RWPE2 (cell line): Measurements from ENCODE around the gene KAZN.

Experiments used
- ATAC-seq: fragments of 200-7000 bp; cut with Tn5 transposase; 3 replicates; pipeline ENCODE4 v1.9.1; 2021; ENCODE audit warnings: low read depth
- DNase-seq: peaks from one replicate; pipeline ENCODE4 v3.0.0-alpha.2; 2020; ENCODE audit warnings: low spot score
- H3K27ac ChIP-seq: fragments of 450-650 bp; 2 replicates; pipeline ENCODE4 v1.5.1; 2017; ENCODE audit warnings: mild to moderate bottlenecking; ENCODE audit not compliant: poor library complexity, severe bottlenecking
- H3K27me3 ChIP-seq: fragments of 250-450 bp; sonication (Bioruptor Pico); 2 replicates; pipeline ENCODE4 v1.5.1; 2021; ENCODE audit warnings: mild to moderate bottlenecking, moderate library complexity; ENCODE audit not compliant: insufficient read depth, poor library complexity, severe bottlenecking
- H3K36me3 ChIP-seq: fragments of 250-450 bp; sonication (Bioruptor Pico); 2 replicates; pipeline ENCODE4 v1.5.1; 2020; ENCODE audit warnings: low read depth, mild to moderate bottlenecking, moderate library complexity
- H3K4me1 ChIP-seq: fragments of 250-450 bp; sonication (Bioruptor Pico); 2 replicates; pipeline ENCODE4 v1.5.1; 2021; ENCODE audit warnings: mild to moderate bottlenecking, moderate library complexity; ENCODE audit not compliant: insufficient read depth, poor library complexity, severe bottlenecking
- H3K4me3 ChIP-seq: fragments of 250-450 bp; sonication (Bioruptor Pico); 2 replicates; pipeline ENCODE4 v1.5.1; 2021; ENCODE audit warnings: mild to moderate bottlenecking, moderate library complexity; ENCODE audit not compliant: severe bottlenecking
- H3K9me3 ChIP-seq: fragments of 250-450 bp; sonication (Bioruptor Pico); 2 replicates; pipeline ENCODE4 v1.5.1; 2021; ENCODE audit warnings: mild to moderate bottlenecking, moderate library complexity; ENCODE audit not compliant: severe bottlenecking
- CTCF ChIP-seq: fragments of 450-650 bp; IDR thresholded peaks from one replicate; pipeline ENCODE4 v1.5.1; 2017; ENCODE audit warnings: mild to moderate bottlenecking, moderate library complexity; ENCODE audit not compliant: poor library complexity, severe bottlenecking

The KAZN gene

GRCh38 chr1:14663773-14664172 is 65.3 kb downstream of the KAZN start:
- H3K4me3 ChIP-seq, result no peak overlapping the region
- no peak for TF ChIP-seq CTCF
- H3K27ac ChIP-seq, result no peak overlapping the region
- no peaks in the 10 kb centered on the region for H3K27me3 ChIP-seq
- H3K36me3 ChIP-seq, result no peaks in the 10 kb centered on the region
- H3K4me1 ChIP-seq, result peaks cover 8% of the 10 kb centered on the region
- no peak for DNase-seq
- no peak for ATAC-seq
- no peaks in the 10 kb centered on the region for H3K9me3 ChIP-seq

GRCh38 chr1:14666373-14666772 is 67.9 kb downstream of the KAZN start:
- TF ChIP-seq CTCF, result no peak
- no peaks in the 10 kb centered on the region for H3K27me3 ChIP-seq
- no peaks in the 10 kb centered on the region for H3K9me3 ChIP-seq
- no peaks in the 10 kb centered on the region for H3K36me3 ChIP-seq
- H3K27ac ChIP-seq, result peak overlapping the region; percentile 63
- no peak overlapping the region for H3K4me3 ChIP-seq
- peak; percentile 91 for ATAC-seq
- H3K4me1 ChIP-seq, result peaks cover 8% of the 10 kb centered on the region
- DNase-seq, result no peak

GRCh38 chr1:14666962-14667650 is 68.6 kb downstream of the KAZN start:
- Histone ChIP-seq H3K9me3 (no peaks in the 10 kb centered on the region), H3K27ac (peak overlapping the region; percentile 63), H3K4me3 (no peak overlapping the region)

GRCh38 chr1:14667651-14667984 is 69.1 kb downstream of the KAZN start:
- no peak for ATAC-seq
- Histone ChIP-seq H3K27me3 (no peaks in the 10 kb centered on the region), H3K9me3 (no peaks in the 10 kb centered on the region), H3K36me3 (no peaks in the 10 kb centered on the region), H3K27ac (no peak overlapping the region), H3K4me3 (no peak overlapping the region), H3K4me1 (peaks cover 8% of the 10 kb centered on the region)
- TF ChIP-seq CTCF, result no peak
- DNase-seq, result no peak

More at GRCh38 chr1:14666962-14667650, 68.6 kb downstream of the KAZN start:
- DNase-seq, result no peak
- no peak for ATAC-seq
- no peak for TF ChIP-seq CTCF
- Histone ChIP-seq H3K36me3 (no peaks in the 10 kb centered on the region), H3K27me3 (no peaks in the 10 kb centered on the region), H3K4me1 (peaks cover 8% of the 10 kb centered on the region)

- no peaks in the 10 kb centered on the region for H3K36me3 ChIP-seq
- TF ChIP-seq CTCF, result no peak
- DNase-seq, result no peak
- no peak for ATAC-seq
- H3K4me3 ChIP-seq, result no peak overlapping the region
- no peaks in the 10 kb centered on the region for H3K27me3 ChIP-seq
- peaks cover 8% of the 10 kb centered on the region for H3K4me1 ChIP-seq
- H3K9me3 ChIP-seq, result no peaks in the 10 kb centered on the region
- H3K27ac ChIP-seq, result no peak overlapping the region
Observed at GRCh38 chr1:14668538-14668937, 70.1 kb downstream of the KAZN start.
